Esophagus squamous epithelium (tissue), 5 donors: ENCODE data around the gene PTPRCAP. TPM values are rescaled to one million over a fixed set of nuclear protein-coding genes. Genes with fewer than 3 reads are reported as not detected.

Experiments used
- DNase-seq: peaks from one replicate; lab custom pipeline; 2025; lab: John Stamatoyannopoulos, UW
- H3K27ac ChIP-seq, 4 donors: fragments of 200-600 bp; sonication (generic); one replicate each; pipeline ENCODE4 v1.5.1; 2016 to 2019; ENCODE audit warnings: mild to moderate bottlenecking in 1 of 4
- H3K27me3 ChIP-seq, 4 donors: fragments of 200-600 bp; sonication (generic); 1 replicate in 3 of 4; 2 replicates in 1 of 4; pipeline versions ENCODE4 v1.5.1 to v1.6.0; 2017 to 2021; ENCODE audit warnings: antibody characterized with exemption in 1 of 4
- H3K36me3 ChIP-seq, 3 donors: fragments of 200-600 bp; sonication (generic); one replicate each; pipeline ENCODE4 v1.5.1; 2016 to 2019
- H3K4me1 ChIP-seq, 3 donors: fragments of 200-600 bp; sonication (generic); one replicate each; pipeline ENCODE4 v1.5.1; 2017 to 2019
- H3K4me3 ChIP-seq, 4 donors: fragments of 200-600 bp; sonication (generic); 1 replicate in 3 of 4; 2 replicates in 1 of 4; pipeline ENCODE4 v1.5.1; 2016 to 2019; ENCODE audit warnings: mild to moderate bottlenecking in 2 of 4, moderate library complexity in 1 of 4
- H3K9me3 ChIP-seq, 3 donors: fragments of 200-600 bp; sonication (generic); one replicate each; pipeline ENCODE4 v1.5.1; 2016 to 2019
- POLR2A ChIP-seq, 4 donors: fragments of 450-650 bp; IDR thresholded peaks; one replicate each; pipeline ENCODE4 v1.6.1; 2017; ENCODE audit warnings: antibody characterized with exemption in 4 of 4, mild to moderate bottlenecking in 4 of 4, moderate library complexity in 3 of 4
- WGBS, 2 donors: methylation state at CpG; one replicate each; pipeline ENCODE4 v1.1.5; 2018; 5-methylcytosine and 5-hydroxymethylcytosine counted together
- intact Hi-C: fragments of 100-400 bp; cut with DNase I; formaldehyde crosslinking; loops from one replicate; pipeline ENCODE4 v1.15.0; 2022
- total RNA-seq, 4 donors: library from RNA; depleted of rRNA; stranded (reverse); fragments of >200 nt; gene quantifications; one replicate each; pipeline ENCODE4 v1.1.0, GENCODE V29; 2016
- TF ChIP-seq, protein P1 (sequence below), 6 experiments: fragments of 450-650 bp in 4 of 6; fragments of 200-600 bp in 2 of 6; sonication (generic) in 2 of 6; IDR thresholded peaks; one replicate each; pipeline ENCODE4 v1.5.1; 2016 to 2019; ENCODE audit warnings: antibody characterized with exemption in 6 of 6, mild to moderate bottlenecking in 4 of 6, moderate library complexity in 4 of 6
- donor health status: DM: yes; HTN: yes; CAD: no.

The PTPRCAP gene
- total RNA-seq, 4 donors from 2014 or later, result 5.9 to 14.1 (median 6.8) TPM

DNA sequence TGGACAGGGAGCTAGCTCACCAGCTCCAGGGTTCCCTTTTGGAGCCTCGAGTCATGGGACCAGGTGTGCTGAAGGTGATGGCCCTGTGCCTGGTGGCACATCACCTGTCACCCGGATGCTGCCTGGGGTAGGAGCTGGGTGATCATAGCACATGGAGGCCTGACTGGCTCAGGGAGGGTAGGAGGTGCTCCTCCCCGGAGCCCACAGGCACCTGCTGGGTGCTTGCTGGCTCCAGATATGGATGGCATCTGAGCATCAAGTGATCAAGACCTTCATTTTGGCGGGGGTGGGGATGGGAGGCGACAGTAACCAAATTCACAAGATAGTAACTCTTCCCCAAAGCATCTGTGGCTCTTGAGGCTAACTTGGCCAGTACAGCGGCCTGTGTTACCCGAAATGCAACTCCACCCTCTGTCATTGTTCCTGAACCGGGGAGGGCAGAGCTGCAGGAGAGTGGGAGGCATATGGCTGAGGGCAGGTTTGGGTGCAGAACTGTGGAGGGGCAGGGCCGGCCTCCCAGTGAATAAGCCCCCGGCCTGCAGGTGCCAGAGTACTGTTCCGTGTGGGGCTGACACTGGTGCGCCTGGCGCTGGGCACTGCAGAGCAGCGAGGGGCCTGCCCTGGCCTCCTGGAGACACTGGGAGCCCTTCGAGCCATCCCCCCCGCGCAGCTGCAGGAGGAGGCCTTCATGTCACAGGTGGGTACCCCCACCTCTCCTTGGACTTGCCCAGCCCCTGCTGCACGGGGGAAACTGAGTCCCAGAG, 28.9 kb downstream of the PTPRCAP start:
- intact Hi-C loops, result no loop called here
- Histone ChIP-seq H3K4me3 (no peak overlapping the region), H3K27ac (peak overlapping the region in 2 of 4 donors; percentile 29 to 65), H3K9me3 (no peaks in the 10 kb centered on the region), H3K27me3 (peaks cover 0 to 88% (median 0%) of the 10 kb centered on the region in 4 donors), H3K4me1 (peaks cover 0 to 56% (median under 1%) of the 10 kb centered on the region in 3 donors), H3K36me3 (no peaks in the 10 kb centered on the region)
- no peak for DNase-seq
- 30 to 100% methylated on average over 1 to 3 of the region's 18 CpGs for WGBS, 2 donors
- TF ChIP-seq, protein P1, sequence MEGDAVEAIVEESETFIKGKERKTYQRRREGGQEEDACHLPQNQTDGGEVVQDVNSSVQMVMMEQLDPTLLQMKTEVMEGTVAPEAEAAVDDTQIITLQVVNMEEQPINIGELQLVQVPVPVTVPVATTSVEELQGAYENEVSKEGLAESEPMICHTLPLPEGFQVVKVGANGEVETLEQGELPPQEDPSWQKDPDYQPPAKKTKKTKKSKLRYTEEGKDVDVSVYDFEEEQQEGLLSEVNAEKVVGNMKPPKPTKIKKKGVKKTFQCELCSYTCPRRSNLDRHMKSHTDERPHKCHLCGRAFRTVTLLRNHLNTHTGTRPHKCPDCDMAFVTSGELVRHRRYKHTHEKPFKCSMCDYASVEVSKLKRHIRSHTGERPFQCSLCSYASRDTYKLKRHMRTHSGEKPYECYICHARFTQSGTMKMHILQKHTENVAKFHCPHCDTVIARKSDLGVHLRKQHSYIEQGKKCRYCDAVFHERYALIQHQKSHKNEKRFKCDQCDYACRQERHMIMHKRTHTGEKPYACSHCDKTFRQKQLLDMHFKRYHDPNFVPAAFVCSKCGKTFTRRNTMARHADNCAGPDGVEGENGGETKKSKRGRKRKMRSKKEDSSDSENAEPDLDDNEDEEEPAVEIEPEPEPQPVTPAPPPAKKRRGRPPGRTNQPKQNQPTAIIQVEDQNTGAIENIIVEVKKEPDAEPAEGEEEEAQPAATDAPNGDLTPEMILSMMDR (IDR thresholded peaks at IDR 0.05), result no peak
- no peak for TF ChIP-seq POLR2A (IDR thresholded peaks at IDR 0.05)

DNA sequence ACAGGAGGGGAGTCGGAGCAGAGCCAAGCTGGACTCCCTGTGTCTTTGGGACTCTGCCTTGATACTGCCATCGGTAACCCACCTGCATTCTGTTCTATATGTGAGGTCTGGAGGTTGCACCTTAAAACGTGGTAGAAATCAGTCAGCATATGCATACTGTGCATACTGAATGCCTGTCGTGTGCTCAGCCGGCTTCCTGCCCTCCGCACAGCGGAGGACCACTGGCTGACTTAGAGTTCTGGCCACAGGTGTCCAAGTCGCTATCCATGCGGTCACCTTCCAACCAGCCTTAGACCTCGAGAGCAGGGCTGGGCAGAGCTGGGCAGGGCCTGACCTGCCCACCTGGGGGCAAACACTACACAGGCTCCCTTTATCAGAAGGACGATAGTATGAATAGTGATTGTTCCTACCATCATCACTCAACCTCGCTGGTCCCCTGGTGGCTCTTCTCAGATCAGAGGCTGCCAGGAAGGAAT, 29.8 kb downstream of the PTPRCAP start:
- no peak for DNase-seq
- WGBS, 2 donors, result 25 to 62% methylated on average over 1 to 10 of the region's 12 CpGs
- Histone ChIP-seq H3K9me3 (no peaks in the 10 kb centered on the region), H3K27ac (peak overlapping the region in 2 of 4 donors; percentile 29 to 65), H3K27me3 (peaks cover 0 to 83% (median 0%) of the 10 kb centered on the region in 4 donors), H3K4me3 (no peak overlapping the region), H3K36me3 (no peaks in the 10 kb centered on the region), H3K4me1 (peaks cover 0 to 65% (median 7%) of the 10 kb centered on the region in 3 donors)
- TF ChIP-seq POLR2A (IDR thresholded peaks at IDR 0.05), result no peak
- TF ChIP-seq, protein P1 (IDR thresholded peaks at IDR 0.05), result no peak
- intact Hi-C loops, result no loop called here

DNA sequence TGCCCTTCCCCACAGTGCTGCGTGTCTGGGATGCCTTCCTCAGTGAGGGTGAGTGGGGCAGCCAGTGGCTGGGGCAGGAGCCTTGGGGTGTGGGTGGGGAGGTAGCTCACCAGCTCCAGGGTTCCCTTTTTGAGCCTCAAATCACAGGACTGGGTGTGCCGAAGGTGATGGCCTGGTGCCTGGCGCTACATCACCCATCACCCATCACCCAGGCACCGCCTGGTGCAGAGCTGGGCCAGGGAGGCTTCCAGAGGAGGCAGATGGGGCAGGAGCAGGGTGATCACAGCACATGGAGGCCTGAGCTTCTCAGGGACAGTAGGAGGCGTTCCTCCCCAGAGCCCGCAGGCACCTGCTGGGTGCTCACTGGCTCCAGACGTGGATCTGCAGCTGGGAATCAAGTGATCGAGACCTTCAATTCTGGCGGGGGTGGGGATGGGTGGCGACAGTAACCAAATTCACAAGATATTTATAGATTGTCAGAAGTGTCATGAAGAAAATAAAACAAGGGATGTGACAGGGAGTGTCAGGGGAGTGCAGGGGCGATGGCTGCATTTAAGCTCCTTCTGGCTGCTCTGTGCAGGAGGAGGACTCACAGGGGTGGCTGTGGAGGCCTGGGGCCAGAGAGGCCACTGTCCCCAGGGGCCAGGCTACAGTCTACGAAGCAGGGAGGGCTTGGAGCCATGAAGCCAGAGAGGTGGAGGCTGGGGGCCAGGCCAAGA, 30.4 kb downstream of the PTPRCAP start:
- intact Hi-C loops, result no loop called here
- H3K36me3 ChIP-seq, result no peaks in the 10 kb centered on the region
- H3K9me3 ChIP-seq, result no peaks in the 10 kb centered on the region
- peak overlapping the region in 2 of 4 donors; percentile 29 to 65 for H3K27ac ChIP-seq
- no peak overlapping the region for H3K4me3 ChIP-seq
- H3K4me1 ChIP-seq, result peaks cover 4 to 66% (median 10%) of the 10 kb centered on the region in 3 donors
- DNase-seq, result no peak
- WGBS, 2 donors, result 32 to 41% methylated on average over 4 to 5 of the region's 12 CpGs
- H3K27me3 ChIP-seq, result peaks cover 0 to 77% (median 0%) of the 10 kb centered on the region in 4 donors
- TF ChIP-seq, protein P1 (IDR thresholded peaks at IDR 0.05), result no peak
- no peak for TF ChIP-seq POLR2A (IDR thresholded peaks at IDR 0.05)

DNA sequence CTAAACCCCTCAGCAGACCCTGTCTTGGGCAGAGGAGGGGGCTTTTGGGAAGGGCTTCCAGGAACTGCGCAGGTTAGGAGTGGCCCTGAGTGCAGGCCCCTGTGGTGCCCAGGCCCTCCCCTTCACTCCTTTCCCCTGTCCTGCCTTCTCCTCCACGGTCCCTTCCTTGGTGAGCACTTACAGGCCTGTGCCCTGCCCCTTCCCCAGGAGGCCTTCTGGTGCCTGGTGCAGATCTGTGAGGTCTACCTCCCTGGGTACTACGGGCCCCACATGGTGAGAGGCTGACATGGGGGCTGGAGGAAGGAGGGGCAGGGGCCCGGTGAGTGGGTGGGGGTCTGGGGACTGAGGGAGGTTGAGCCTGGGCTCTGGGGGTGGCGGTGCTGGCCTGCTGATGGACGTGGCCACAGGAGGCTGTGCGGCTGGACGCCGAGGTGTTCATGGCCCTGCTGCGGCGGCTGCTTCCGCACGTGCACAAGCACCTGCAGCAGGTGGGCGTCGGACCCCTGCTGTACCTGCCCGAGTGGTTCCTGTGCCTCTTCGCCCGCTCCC, 31.0 kb downstream of the PTPRCAP start:
- H3K27ac ChIP-seq, result peak overlapping the region in 1 of 4 donors; percentile 55
- DNase-seq, result no peak

More for the DNA sequence above, 31.0 kb downstream of the PTPRCAP start:
- intact Hi-C loops, result no loop called here
- Histone ChIP-seq H3K27me3 (peaks cover 0 to 70% (median 0%) of the 10 kb centered on the region in 4 donors), H3K4me1 (peaks cover 7 to 68% (median 12%) of the 10 kb centered on the region in 3 donors), H3K36me3 (no peaks in the 10 kb centered on the region), H3K4me3 (no peak overlapping the region), H3K9me3 (no peaks in the 10 kb centered on the region)
- 78% methylated on average over 2 of the region's 18 CpGs; no CpG with 5 or more reads in 1 of the 2 donors for WGBS, 2 donors
- TF ChIP-seq POLR2A (IDR thresholded peaks at IDR 0.05), result no peak
- TF ChIP-seq, protein P1 (IDR thresholded peaks at IDR 0.05), result no peak
